Posterior vena cava (tissue), 2 donors: ENCODE measurements around the gene ZFP36L1. TPM values are rescaled to one million over a fixed set of nuclear protein-coding genes. Genes with fewer than 3 reads are reported as not detected.
"Not testable (repeated sequence)": the region's sequence is repeated elsewhere in the genome, so short reads cannot be mapped to it uniquely, and the experiment has no call there.

Experiments used
- DNase-seq: peaks from one replicate; pipeline ENCODE4 v3.0.0-alpha.2; 2020; ENCODE audit warnings: low spot score
- intact Hi-C, 2 donors: fragments of 100-400 bp; cut with DNase I; formaldehyde crosslinking; loops; one replicate each; pipeline versions ENCODE4 v1.14.1 to v1.14.2; 2022 to 2023
- total RNA-seq, 2 donors: library from RNA; stranded (reverse); fragmentation: NEBNext Ultra II Directional; extraction: Animal tissue kit (Norgen Biotek cat#: 25700); gene quantifications; one replicate each; pipeline ENCODE4 v1.2.1, GENCODE V29; 2021
- donor health status: DM: yes; HTN: yes; CAD: no.
- donor health status: DM: yes; HTN: yes; CAD: no.

Gene ZFP36L1
- total RNA-seq, 2 donors from 2014 or later = 311 to 319 TPM

- intact Hi-C loops = loop anchor here in 1 of 2 donors (5.0 kb wide), 1 partner anchor 225 kb away; no protein-coding TSS in a partner anchor
- DNase-seq = no peak
Observed at GRCh38 chr14:68777644-68778043, 15.2 kb downstream of the ZFP36L1 start.

- intact Hi-C loops = loop anchor here in 1 of 2 donors (5.0 kb wide), 1 partner anchor 223 kb away; no protein-coding TSS in a partner anchor
- peak; percentile 58 for DNase-seq
Observed at GRCh38 chr14:68775614-68776126, 17.2 kb downstream of the ZFP36L1 start.

- peak; percentile 58 for DNase-seq
- intact Hi-C loops = loop anchor here in 1 of 2 donors (5.0 kb wide), 1 partner anchor 223 kb away; no protein-coding TSS in a partner anchor
Observed at GRCh38 chr14:68774771-68775613, 17.9 kb downstream of the ZFP36L1 start.

GRCh38 chr14:68772761-68773381 lies 20.0 kb downstream of the ZFP36L1 start:
- DNase-seq = peak; percentile 36
- intact Hi-C loops = no loop called here

GRCh38 chr14:68771631-68772030 lies 21.2 kb downstream of the ZFP36L1 start:
- peak; percentile 81 for DNase-seq
- intact Hi-C loops = no loop called here

- intact Hi-C loops = no loop called here
- DNase-seq = peak; percentile 70
Observed at GRCh38 chr14:68770553-68771286, 22.1 kb downstream of the ZFP36L1 start.

GRCh38 chr14:68770051-68770450 lies 22.8 kb downstream of the ZFP36L1 start:
- intact Hi-C loops = no loop called here
- no peak for DNase-seq

GRCh38 chr14:68768316-68768715 lies 24.6 kb downstream of the ZFP36L1 start:
- peak; percentile 35 for DNase-seq
- intact Hi-C loops = no loop called here

GRCh38 chr14:68767248-68767645 lies 25.6 kb downstream of the ZFP36L1 start:
- no peak for DNase-seq
- intact Hi-C loops = no loop called here

- no peak for DNase-seq
- intact Hi-C loops = no loop called here
Observed at GRCh38 chr14:68766299-68767247, 26.3 kb downstream of the ZFP36L1 start.

- DNase-seq, intact Hi-C loops: not testable (repeated sequence)
Observed at GRCh38 chr14:68763843-68764242, 29.0 kb downstream of the ZFP36L1 start.

GRCh38 chr14:68762953-68763764 lies 29.7 kb downstream of the ZFP36L1 start:
- intact Hi-C loops = no loop called here
- peak; percentile 90 for DNase-seq

- intact Hi-C loops = no loop called here
- no peak for DNase-seq
Observed at GRCh38 chr14:68761391-68761790, 31.5 kb downstream of the ZFP36L1 start.

- intact Hi-C loops = no loop called here
- no peak for DNase-seq
Observed at GRCh38 chr14:68760761-68761160, 32.1 kb downstream of the ZFP36L1 start.

GRCh38 chr14:68759937-68760336 lies 32.9 kb downstream of the ZFP36L1 start:
- DNase-seq = no peak
- intact Hi-C loops = no loop called here

- intact Hi-C loops = no loop called here
- no peak for DNase-seq
Observed at GRCh38 chr14:68759017-68759560, 33.8 kb downstream of the ZFP36L1 start.

GRCh38 chr14:68758301-68758700 lies 34.6 kb downstream of the ZFP36L1 start:
- no peak for DNase-seq
- intact Hi-C loops = no loop called here
